OCI-LY7 (cell line): ENCODE data around the gene SRRT. TPM values are rescaled to one million over a fixed set of nuclear protein-coding genes. Genes with fewer than 3 reads are reported as not detected.

Experiments used
- BruUV-seq: library from RNA; stranded (reverse); fragments of 400-500 nt; replicated peaks from 2 replicates; lab custom pipeline; 2021; lab: Mats Ljungman, UMichigan
- CTCF ChIA-PET: fragments of 300-600 bp; sonication (Branson Sonifier 250); formaldehyde crosslinking; loops from one replicate; lab custom pipeline; 2022; ENCODE audit warnings: antibody characterized with exemption; ENCODE audit not compliant: unreplicated experiment; lab: Charles Lee
- POLR2A ChIA-PET: fragments of 300-600 bp; sonication (Branson Sonifier 250); formaldehyde crosslinking; loops from one replicate; lab custom pipeline; 2022; ENCODE audit warnings: antibody characterized with exemption; lab: Charles Lee
- DNase-seq: peaks from one replicate; pipeline ENCODE4 v3.0.0-alpha.2; 2015; ENCODE audit warnings: low spot score
- H2AFZ ChIP-seq: fragments of 200-600 bp; sonication (generic), shearing (Covaris generic); 2 replicates; pipeline ENCODE4 v1.6.1; 2014; ENCODE audit warnings: mild to moderate bottlenecking, antibody characterized with exemption, low read length, moderate library complexity
- H3K27ac ChIP-seq: fragments of 200-600 bp; sonication (generic); 2 replicates; pipeline ENCODE4 v1.5.1; 2014; ENCODE audit warnings: mixed run types, low read depth, mild to moderate bottlenecking, moderate library complexity, low read length, inconsistent platforms; ENCODE audit not compliant: poor library complexity, severe bottlenecking
- H3K36me3 ChIP-seq: fragments of 200-600 bp; sonication (generic); 2 replicates; pipeline ENCODE4 v1.6.1; 2014; ENCODE audit warnings: mild to moderate bottlenecking, antibody characterized with exemption, low read length, moderate library complexity, mixed read lengths; ENCODE audit not compliant: insufficient read depth
- H3K4me1 ChIP-seq: fragments of 200-600 bp; sonication (generic); 2 replicates; pipeline ENCODE4 v1.5.1; 2014; ENCODE audit warnings: mild to moderate bottlenecking, low read length; ENCODE audit not compliant: insufficient read depth, poor library complexity, severe bottlenecking
- H3K4me2 ChIP-seq: fragments of 200-600 bp; sonication (generic); 2 replicates; pipeline ENCODE4 v1.6.1; 2014; ENCODE audit warnings: mild to moderate bottlenecking, low read length
- H3K4me3 ChIP-seq: fragments of 200-600 bp; sonication (generic); 2 replicates; pipeline ENCODE4 v1.5.1; 2014; ENCODE audit warnings: mild to moderate bottlenecking, low read depth, low read length; ENCODE audit not compliant: poor library complexity, severe bottlenecking
- H3K79me2 ChIP-seq: fragments of 200-600 bp; sonication (generic); 2 replicates; pipeline ENCODE4 v1.6.1; 2016; ENCODE audit warnings: low read depth, mild to moderate bottlenecking, low read length, moderate library complexity, mixed read lengths; ENCODE audit not compliant: insufficient read depth
- H3K9me2 ChIP-seq: fragments of 200-600 bp; sonication (generic); 2 replicates; pipeline ENCODE4 v1.6.1; 2016; ENCODE audit warnings: mild to moderate bottlenecking, low read length, mixed read lengths; ENCODE audit not compliant: insufficient read depth
- H3K9me3 ChIP-seq: fragments of 200-600 bp; sonication (generic); 2 replicates; pipeline ENCODE4 v1.6.1; 2014; ENCODE audit warnings: mild to moderate bottlenecking, mixed run types, low read length, mixed read lengths
- H4K20me1 ChIP-seq: fragments of 200-600 bp; sonication (generic); 2 replicates; pipeline ENCODE4 v1.6.1; 2014; ENCODE audit warnings: mild to moderate bottlenecking, antibody characterized with exemption, low read length, moderate library complexity, mixed read lengths; ENCODE audit not compliant: insufficient read depth
- EZH2phosphoT487 ChIP-seq: fragments of 200-600 bp; sonication (generic); IDR thresholded peaks from 2 replicates; pipeline ENCODE4 v1.6.1; 2018; ENCODE audit warnings: low read depth, borderline replicate concordance, mild to moderate bottlenecking, mixed run types, antibody characterized with exemption, low read length, moderate library complexity, mixed read lengths
- intact Hi-C: fragments of 100-400 bp; cut with micrococcal nuclease; formaldehyde crosslinking; loops from one replicate; pipeline ENCODE4 v1.10.0; 2022; ENCODE audit not compliant: unreplicated experiment
- total RNA-seq, 2 experiments: library from RNA; depleted of rRNA in 1 of 2; stranded (reverse); fragments of >200 nt in 1 of 2; shearing (Covaris generic) in 1 of 2; gene quantifications; 2 replicates each; pipeline ENCODE4 v1.2.3, GENCODE V29; 2014 to 2022
- TF ChIP-seq, protein P1 (sequence below): fragments of 200-600 bp; sonication (generic); conservative IDR thresholded peaks from 2 replicates; pipeline ENCODE4 v1.5.1; 2014; ENCODE audit warnings: mild to moderate bottlenecking, antibody characterized with exemption, low read length, moderate library complexity, mixed read lengths

Gene SRRT
- total RNA-seq, 2 experiments from 2014 or later: 154 to 264 TPM

DNA sequence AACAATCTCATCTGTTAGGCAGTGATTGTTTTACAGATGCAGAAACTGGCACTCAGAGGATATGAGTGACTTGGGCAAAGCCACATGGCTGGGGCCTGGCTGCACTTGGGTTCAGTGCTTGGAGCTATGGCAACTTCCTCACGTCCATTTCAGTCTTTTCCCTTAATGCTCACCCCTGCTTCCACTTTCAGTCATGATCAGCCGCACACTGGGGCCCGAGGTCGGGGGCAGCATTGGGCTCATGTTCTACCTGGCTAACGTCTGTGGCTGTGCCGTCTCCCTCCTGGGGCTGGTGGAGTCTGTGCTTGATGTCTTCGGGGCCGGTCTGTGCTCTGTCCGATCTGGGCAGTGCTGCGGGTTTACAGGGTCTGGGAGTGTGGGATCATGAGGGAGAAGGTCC, 19.4 kb upstream of the SRRT start:
- CTCF ChIA-PET: no interaction called here
- POLR2A ChIA-PET: no interaction called here
- peaks cover 15% of the 10 kb centered on the region for H3K4me1 ChIP-seq
- TF ChIP-seq, protein P1, sequence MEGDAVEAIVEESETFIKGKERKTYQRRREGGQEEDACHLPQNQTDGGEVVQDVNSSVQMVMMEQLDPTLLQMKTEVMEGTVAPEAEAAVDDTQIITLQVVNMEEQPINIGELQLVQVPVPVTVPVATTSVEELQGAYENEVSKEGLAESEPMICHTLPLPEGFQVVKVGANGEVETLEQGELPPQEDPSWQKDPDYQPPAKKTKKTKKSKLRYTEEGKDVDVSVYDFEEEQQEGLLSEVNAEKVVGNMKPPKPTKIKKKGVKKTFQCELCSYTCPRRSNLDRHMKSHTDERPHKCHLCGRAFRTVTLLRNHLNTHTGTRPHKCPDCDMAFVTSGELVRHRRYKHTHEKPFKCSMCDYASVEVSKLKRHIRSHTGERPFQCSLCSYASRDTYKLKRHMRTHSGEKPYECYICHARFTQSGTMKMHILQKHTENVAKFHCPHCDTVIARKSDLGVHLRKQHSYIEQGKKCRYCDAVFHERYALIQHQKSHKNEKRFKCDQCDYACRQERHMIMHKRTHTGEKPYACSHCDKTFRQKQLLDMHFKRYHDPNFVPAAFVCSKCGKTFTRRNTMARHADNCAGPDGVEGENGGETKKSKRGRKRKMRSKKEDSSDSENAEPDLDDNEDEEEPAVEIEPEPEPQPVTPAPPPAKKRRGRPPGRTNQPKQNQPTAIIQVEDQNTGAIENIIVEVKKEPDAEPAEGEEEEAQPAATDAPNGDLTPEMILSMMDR: no peak
- no peak for TF ChIP-seq EZH2phosphoT487
- no peaks in the 10 kb centered on the region for H3K9me2 ChIP-seq
- peaks cover 9% of the 10 kb centered on the region; the same call in 1 of the 2 replicates for H3K36me3 ChIP-seq
- no peaks in the 10 kb centered on the region for H3K9me3 ChIP-seq
- H3K4me2 ChIP-seq: no peak overlapping the region
- H4K20me1 ChIP-seq: no peaks in the 10 kb centered on the region
- intact Hi-C loops: no loop called here
- no peak overlapping the region for H2AFZ ChIP-seq
- no TSS peak for BruUV-seq
- no peak for DNase-seq
- H3K27ac ChIP-seq: no peak overlapping the region
- peaks cover 7% of the 10 kb centered on the region; the same call in 1 of the 2 replicates for H3K79me2 ChIP-seq
- H3K4me3 ChIP-seq: no peak overlapping the region

DNA sequence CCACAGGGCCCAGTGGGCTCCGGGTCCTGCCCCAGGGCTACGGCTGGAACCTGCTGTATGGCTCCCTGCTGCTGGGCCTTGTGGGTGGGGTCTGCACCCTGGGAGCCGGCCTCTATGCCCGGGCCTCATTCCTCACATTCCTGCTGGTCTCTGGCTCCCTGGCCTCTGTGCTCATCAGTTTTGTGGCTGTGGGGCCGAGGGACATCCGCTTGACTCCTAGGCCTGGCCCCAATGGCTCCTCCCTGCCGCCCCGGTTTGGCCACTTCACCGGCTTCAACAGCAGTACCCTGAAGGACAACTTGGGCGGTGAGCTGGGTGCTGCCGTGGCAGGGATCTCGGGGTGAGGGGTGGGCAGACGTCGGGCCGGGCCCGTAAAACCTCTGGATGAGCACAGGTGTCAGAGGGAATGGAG, 18.0 kb upstream of the SRRT start:
- H3K9me2 ChIP-seq: no peaks in the 10 kb centered on the region
- DNase-seq: no peak
- H3K4me3 ChIP-seq: no peak overlapping the region
- TF ChIP-seq, protein P1: no peak
- TF ChIP-seq EZH2phosphoT487: no peak
- H3K4me2 ChIP-seq: no peak overlapping the region
- peaks cover 8% of the 10 kb centered on the region for H3K4me1 ChIP-seq
- H3K36me3 ChIP-seq: peaks cover 20% of the 10 kb centered on the region
- ChIA-PET CTCF (interaction anchor here (0.6 kb wide), 1 partner anchor 298 kb away, joined by 4 read pairs; no protein-coding TSS in a partner anchor), POLR2A (interaction anchor here (0.7 kb wide), 1 partner anchor 8 kb away, joined by 3 read pairs; no protein-coding TSS in a partner anchor)
- intact Hi-C loops: no loop called here
- H4K20me1 ChIP-seq: no peaks in the 10 kb centered on the region
- peaks cover 7% of the 10 kb centered on the region; the same call in 1 of the 2 replicates for H3K79me2 ChIP-seq
- H2AFZ ChIP-seq: no peak overlapping the region
- no peaks in the 10 kb centered on the region for H3K9me3 ChIP-seq
- BruUV-seq: no TSS peak
- no peak overlapping the region for H3K27ac ChIP-seq

DNA sequence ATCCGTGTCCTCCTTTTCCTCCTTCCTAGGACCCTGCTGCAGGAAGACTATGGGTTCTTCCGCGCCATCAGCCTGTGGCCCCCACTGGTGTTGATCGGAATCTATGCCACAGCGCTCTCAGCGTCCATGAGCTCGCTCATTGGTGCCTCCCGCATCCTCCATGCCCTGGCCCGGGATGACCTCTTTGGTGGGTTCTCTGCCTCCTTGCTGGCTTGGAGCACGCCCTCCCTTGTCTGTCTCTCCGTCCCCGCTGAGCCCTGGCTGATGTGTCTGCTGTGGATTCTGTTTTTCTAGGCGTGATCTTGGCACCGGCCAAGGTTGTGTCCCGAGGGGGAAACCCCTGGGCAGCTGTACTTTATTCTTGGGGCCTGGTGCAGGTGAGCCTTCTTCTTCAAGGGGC, 15.0 kb upstream of the SRRT start:
- Histone ChIP-seq H3K79me2 (no peaks in the 10 kb centered on the region), H3K4me3 (no peak overlapping the region), H3K27ac (no peak overlapping the region), H3K4me2 (no peak overlapping the region), H3K9me3 (no peaks in the 10 kb centered on the region), H3K4me1 (no peaks in the 10 kb centered on the region), H3K36me3 (peaks cover 26% of the 10 kb centered on the region), H3K9me2 (no peaks in the 10 kb centered on the region), H2AFZ (no peak overlapping the region), H4K20me1 (no peaks in the 10 kb centered on the region)
- ChIA-PET CTCF (interaction anchor here (0.6 kb wide), 1 partner anchor 73 kb away, joined by 3 read pairs; no protein-coding TSS in a partner anchor), POLR2A (no interaction called here)
- DNase-seq: no peak
- TF ChIP-seq, protein P1: no peak
- TF ChIP-seq EZH2phosphoT487: no peak
- intact Hi-C loops: no loop called here
- BruUV-seq: no TSS peak
